Trophoblast cell (in vitro differentiated cells and primary cell): ENCODE data around the gene SERPING1.
A peak's percentile ranks its signal among the peaks of the same experiment; 100 is the strongest.

Experiments used
- DNase-seq, 2 donors: peaks; one replicate each; pipeline ENCODE4 v3.0.0-alpha.2; 2016
- H2AFZ ChIP-seq: 2 replicates; pipeline ENCODE4 v1.6.1; 2013; ENCODE audit warnings: low read length, moderate library complexity, mild to moderate bottlenecking; ENCODE audit not compliant: insufficient read depth, poor library complexity
- H2AK5ac ChIP-seq: 2 replicates; pipeline ENCODE4 v1.6.1; 2013; ENCODE audit warnings: mild to moderate bottlenecking, low read length
- H2BK120ac ChIP-seq: 2 replicates; pipeline ENCODE4 v1.6.1; 2013; ENCODE audit warnings: low read length, mild to moderate bottlenecking, moderate library complexity; ENCODE audit not compliant: insufficient read depth, poor library complexity
- H2BK12ac ChIP-seq: 2 replicates; pipeline ENCODE4 v1.6.1; 2013; ENCODE audit warnings: mild to moderate bottlenecking, low read length, moderate library complexity
- H2BK5ac ChIP-seq: 2 replicates; pipeline ENCODE4 v1.6.1; 2013; ENCODE audit warnings: low read length, low read depth, moderate library complexity, mild to moderate bottlenecking; ENCODE audit not compliant: poor library complexity
- H3K14ac ChIP-seq: 2 replicates; pipeline ENCODE4 v1.6.1; 2013; ENCODE audit warnings: mild to moderate bottlenecking, low read length
- H3K18ac ChIP-seq: 2 replicates; pipeline ENCODE4 v1.6.1; 2013; ENCODE audit warnings: mild to moderate bottlenecking, low read length
- H3K23ac ChIP-seq: 2 replicates; pipeline ENCODE4 v1.6.1; 2013; ENCODE audit warnings: low read length
- H3K27ac ChIP-seq: 2 replicates; pipeline ENCODE4 v1.5.1; 2013; ENCODE audit warnings: low read depth, mild to moderate bottlenecking, inconsistent platforms, low read length, moderate library complexity
- H3K27me3 ChIP-seq: 2 replicates; pipeline ENCODE4 v1.6.1; 2013; ENCODE audit warnings: inconsistent platforms, mild to moderate bottlenecking, low read length, moderate library complexity; ENCODE audit not compliant: insufficient read depth
- H3K36me3 ChIP-seq, 2 experiments: 1 replicate in 1 of 2; 2 replicates in 1 of 2; pipeline ENCODE4 v1.6.1; 2013; ENCODE audit warnings: low read length in 2 of 2, mild to moderate bottlenecking in 2 of 2, moderate library complexity in 1 of 2; ENCODE audit not compliant: insufficient read depth in 2 of 2, control insufficient read depth in 1 of 2
- H3K4ac ChIP-seq: 2 replicates; pipeline ENCODE4 v1.6.1; 2013; ENCODE audit warnings: low read depth, mild to moderate bottlenecking, low read length, moderate library complexity
- H3K4me1 ChIP-seq, 2 experiments: 1 replicate in 1 of 2; 2 replicates in 1 of 2; pipeline ENCODE4 v1.6.1; 2013; ENCODE audit warnings: low read length in 2 of 2, mild to moderate bottlenecking in 2 of 2, moderate library complexity in 1 of 2; ENCODE audit not compliant: insufficient read depth in 2 of 2, control insufficient read depth in 1 of 2
- H3K4me2 ChIP-seq: 2 replicates; pipeline ENCODE4 v1.6.1; 2013; ENCODE audit warnings: inconsistent platforms, mild to moderate bottlenecking, low read length, moderate library complexity
- H3K4me3 ChIP-seq: 2 replicates; pipeline ENCODE4 v1.5.1; 2013; ENCODE audit warnings: mild to moderate bottlenecking, low read depth, low read length, inconsistent platforms
- H3K79me1 ChIP-seq: one replicate; pipeline ENCODE4 v1.6.1; 2013; ENCODE audit warnings: low read length
- H3K79me2 ChIP-seq: 2 replicates; pipeline ENCODE4 v1.6.1; 2013; ENCODE audit warnings: low read length, mild to moderate bottlenecking; ENCODE audit not compliant: control insufficient read depth, insufficient read depth, poor library complexity
- H3K9ac ChIP-seq: 2 replicates; pipeline ENCODE4 v1.6.1; 2013; ENCODE audit warnings: mild to moderate bottlenecking, low read length
- H3K9me3 ChIP-seq: 2 replicates; pipeline ENCODE4 v1.6.1; 2013; ENCODE audit warnings: low read depth, mild to moderate bottlenecking, control low read depth, inconsistent platforms, low read length; ENCODE audit not compliant: insufficient read depth
- H4K12ac ChIP-seq: 2 replicates; pipeline ENCODE4 v1.6.1; 2013; ENCODE audit warnings: low read depth, mild to moderate bottlenecking, low read length, moderate library complexity
- H4K8ac ChIP-seq: 2 replicates; pipeline ENCODE4 v1.6.1; 2013; ENCODE audit warnings: low read depth, mild to moderate bottlenecking, low read length, moderate library complexity
- H4K91ac ChIP-seq: one replicate; pipeline ENCODE4 v1.6.1; 2013; ENCODE audit warnings: low read depth, mild to moderate bottlenecking, low read length, moderate library complexity
- WGBS: extraction: QIAGEN DNeasy Blood & Tissue Kit; methylation state at CpG from one replicate; pipeline ENCODE4 v1.1.7; 2013; ENCODE audit warnings: missing lambda C conversion rate; ENCODE audit not compliant: insufficient read length, insufficient coverage; ENCODE audit errors: extremely low coverage; 5-methylcytosine and 5-hydroxymethylcytosine counted together

Gene SERPING1

GRCh38 chr11:57644748-57645688 lies 47.5 kb downstream of the SERPING1 start:
- WGBS, result no CpG with 5 or more reads among the region's 17 CpGs
- no peak overlapping the region for H2AFZ ChIP-seq
- H3K9ac ChIP-seq, result no peak overlapping the region
- no peak overlapping the region for H3K14ac ChIP-seq
- H2BK120ac ChIP-seq, result no peak overlapping the region
- no peak overlapping the region for H4K8ac ChIP-seq
- H3K36me3 ChIP-seq, result peaks cover 8 to 9% of the 10 kb centered on the region in 2 experiments
- H3K27ac ChIP-seq, result no peak overlapping the region
- no peaks in the 10 kb centered on the region for H3K27me3 ChIP-seq
- no peak overlapping the region for H2AK5ac ChIP-seq
- no peak overlapping the region for H4K12ac ChIP-seq
- peaks cover 6% of the 10 kb centered on the region for H3K79me1 ChIP-seq
- H2BK12ac ChIP-seq, result no peak overlapping the region
- H3K18ac ChIP-seq, result no peak overlapping the region
- peak; percentile 52 to 87 for DNase-seq
- no peak overlapping the region for H3K4me2 ChIP-seq
- H4K91ac ChIP-seq, result no peak overlapping the region
- peaks cover 44 to 46% of the 10 kb centered on the region in 2 experiments for H3K4me1 ChIP-seq
- H2BK5ac ChIP-seq, result no peak overlapping the region
- H3K79me2 ChIP-seq, result peaks cover 6% of the 10 kb centered on the region
- H3K4me3 ChIP-seq, result no peak overlapping the region
- H3K4ac ChIP-seq, result no peak overlapping the region
- H3K23ac ChIP-seq, result no peak overlapping the region
- H3K9me3 ChIP-seq, result no peaks in the 10 kb centered on the region

- Histone ChIP-seq H3K4me2 (no peak overlapping the region), H3K9me3 (no peaks in the 10 kb centered on the region), H3K14ac (no peak overlapping the region), H4K12ac (no peak overlapping the region), H3K4me3 (no peak overlapping the region), H2AFZ (no peak overlapping the region), H3K27ac (no peak overlapping the region), H3K9ac (no peak overlapping the region), H3K4me1 (peaks cover 41% of the 10 kb centered on the region in 2 experiments), H2BK120ac (no peak overlapping the region), H4K91ac (no peak overlapping the region), H4K8ac (no peak overlapping the region), H3K23ac (no peak overlapping the region), H3K4ac (no peak overlapping the region), H3K27me3 (no peaks in the 10 kb centered on the region), H3K79me1 (peaks cover 2% of the 10 kb centered on the region), H2BK12ac (no peak overlapping the region), H3K79me2 (peaks cover 4% of the 10 kb centered on the region), H3K36me3 (peaks cover 8% of the 10 kb centered on the region in 2 experiments), H3K18ac (no peak overlapping the region), H2BK5ac (no peak overlapping the region), H2AK5ac (no peak overlapping the region)
- WGBS, result no CpG with 5 or more reads among the region's 5 CpGs
- no peak for DNase-seq
Observed at GRCh38 chr11:57645689-57646085, 48.2 kb downstream of the SERPING1 start.

- Histone ChIP-seq H2AFZ (no peak overlapping the region), H2AK5ac (no peak overlapping the region), H3K14ac (no peak overlapping the region), H3K79me2 (no peaks in the 10 kb centered on the region), H3K9ac (no peak overlapping the region), H2BK5ac (no peak overlapping the region), H3K4me1 (peaks cover 35 to 36% of the 10 kb centered on the region in 2 experiments), H3K27ac (no peak overlapping the region), H3K4me3 (no peak overlapping the region), H4K8ac (no peak overlapping the region), H3K9me3 (no peaks in the 10 kb centered on the region), H4K12ac (no peak overlapping the region), H3K27me3 (no peaks in the 10 kb centered on the region), H3K23ac (no peak overlapping the region), H3K79me1 (peaks cover 2% of the 10 kb centered on the region), H3K4me2 (no peak overlapping the region), H3K4ac (no peak overlapping the region), H4K91ac (no peak overlapping the region), H3K18ac (no peak overlapping the region), H2BK12ac (no peak overlapping the region), H3K36me3 (peaks cover 3 to 4% of the 10 kb centered on the region in 2 experiments), H2BK120ac (no peak overlapping the region)
- no CpG with 5 or more reads among the region's 10 CpGs for WGBS
- DNase-seq, result no peak
Observed at GRCh38 chr11:57646194-57646798, 48.8 kb downstream of the SERPING1 start.

- H3K4me3 ChIP-seq, result no peak overlapping the region
- H3K4me2 ChIP-seq, result peak overlapping the region; percentile 5
- H3K27ac ChIP-seq, result no peak overlapping the region
- no peak overlapping the region for H3K14ac ChIP-seq
- peaks cover 2% of the 10 kb centered on the region for H3K79me1 ChIP-seq
- H3K4ac ChIP-seq, result no peak overlapping the region
- no peaks in the 10 kb centered on the region for H3K79me2 ChIP-seq
- H3K23ac ChIP-seq, result no peak overlapping the region
- no peak overlapping the region for H2BK5ac ChIP-seq
- peak overlapping the region; percentile 1 for H3K9ac ChIP-seq
- no peak overlapping the region for H2AFZ ChIP-seq
- peaks cover 1 to 2% of the 10 kb centered on the region in 2 experiments for H3K36me3 ChIP-seq
- no peak overlapping the region for H4K8ac ChIP-seq
- no peak overlapping the region for H4K12ac ChIP-seq
- no peak overlapping the region for H4K91ac ChIP-seq
- DNase-seq, result no peak
- H3K27me3 ChIP-seq, result no peaks in the 10 kb centered on the region
- no peaks in the 10 kb centered on the region for H3K9me3 ChIP-seq
- peaks cover 35 to 36% of the 10 kb centered on the region in 2 experiments for H3K4me1 ChIP-seq
- no peak overlapping the region for H2BK120ac ChIP-seq
- no CpG with 5 or more reads among the region's 23 CpGs for WGBS
- H2AK5ac ChIP-seq, result no peak overlapping the region
- H3K18ac ChIP-seq, result no peak overlapping the region
- H2BK12ac ChIP-seq, result no peak overlapping the region
Observed at GRCh38 chr11:57646799-57647303, 49.4 kb downstream of the SERPING1 start.
